Measurements from ENCODE around the gene HCRT.
"Not testable (repeated sequence)": the region's sequence is repeated elsewhere in the genome, so short reads cannot be mapped to it uniquely, and the experiment has no call there.

Gene HCRT

GRCh38 chr17:42191275-42191608, 6.0 kb upstream of the HCRT start:
- no peak for DNase-seq (ENCODE audit: low read depth)
- no peak overlapping the region for H3K4me3 ChIP-seq (ENCODE audit: low read depth, low read length)
- in situ Hi-C loops (cut with HindIII; ENCODE audit: low sequenced_read_pairs) = no loop called here
- no peak for TF ChIP-seq CTCF (IDR thresholded peaks at IDR 0.05; ENCODE audit: low read depth, low read length, missing control alignments)

GRCh38 chr17:42190491-42191274, 5.4 kb upstream of the HCRT start:
- no peak for DNase-seq (ENCODE audit: low read depth)
- H3K4me3 ChIP-seq (ENCODE audit: low read depth, low read length) = no peak overlapping the region
- no peak for TF ChIP-seq CTCF (IDR thresholded peaks at IDR 0.05; ENCODE audit: low read depth, low read length, missing control alignments)
- in situ Hi-C loops (cut with HindIII; ENCODE audit: low sequenced_read_pairs) = no loop called here

- TF ChIP-seq CTCF (IDR thresholded peaks at IDR 0.05; ENCODE audit: low read depth, low read length, missing control alignments) = no peak
- no peak overlapping the region for H3K4me3 ChIP-seq (ENCODE audit: low read depth, low read length)
- in situ Hi-C loops (cut with HindIII; ENCODE audit: low sequenced_read_pairs) = no loop called here
- no peak for DNase-seq (ENCODE audit: low read depth)
Observed at GRCh38 chr17:42189651-42189965, 4.4 kb upstream of the HCRT start.

GRCh38 chr17:42188749-42189650, 3.7 kb upstream of the HCRT start:
- H3K4me3 ChIP-seq (ENCODE audit: low read depth, low read length) = no peak overlapping the region
- TF ChIP-seq CTCF (IDR thresholded peaks at IDR 0.05; ENCODE audit: low read depth, low read length, missing control alignments) = no peak
- no peak for DNase-seq (ENCODE audit: low read depth)
- in situ Hi-C loops (cut with HindIII; ENCODE audit: low sequenced_read_pairs) = no loop called here

GRCh38 chr17:42187833-42188232, 2.6 kb upstream of the HCRT start:
- no peak overlapping the region for H3K4me3 ChIP-seq (ENCODE audit: low read depth, low read length)
- no peak for TF ChIP-seq CTCF (IDR thresholded peaks at IDR 0.05; ENCODE audit: low read depth, low read length, missing control alignments)
- in situ Hi-C loops (cut with HindIII; ENCODE audit: low sequenced_read_pairs) = no loop called here
- DNase-seq (ENCODE audit: low read depth) = no peak

GRCh38 chr17:42186191-42186590, 939 bp upstream of the HCRT start:
- DNase-seq (ENCODE audit: low read depth); in situ Hi-C loops (cut with HindIII; ENCODE audit: low sequenced_read_pairs): not testable (repeated sequence)

GRCh38 chr17:42185621-42185930, 324 bp upstream of the HCRT start:
- no peak for TF ChIP-seq CTCF (IDR thresholded peaks at IDR 0.05; ENCODE audit: low read depth, low read length, missing control alignments)
- H3K4me3 ChIP-seq (ENCODE audit: low read depth, low read length) = no peak overlapping the region
- no peak for DNase-seq (ENCODE audit: low read depth)
- in situ Hi-C loops (cut with HindIII; ENCODE audit: low sequenced_read_pairs) = no loop called here

More at GRCh38 chr17:42186191-42186590, 939 bp upstream of the HCRT start:
- H3K4me3 ChIP-seq (ENCODE audit: low read depth, low read length) = not testable (repeated sequence)

All from astrocyte of the cerebellum (primary cell).